SK-N-MC (cell line): ENCODE measurements around the gene KIFC3.
"Not testable (repeated sequence)": the region's sequence is repeated elsewhere in the genome, so short reads cannot be mapped to it uniquely, and the experiment has no call there.

Experiments
- DNase-seq: peaks from one replicate; pipeline ENCODE4 v3.0.0-alpha.2; 2011; ENCODE audit warnings: low read depth, low spot score
- H3K27ac ChIP-seq: fragments of 200-600 bp; sonication (generic); 2 replicates; pipeline ENCODE4 v1.5.1; 2016; ENCODE audit warnings: mixed run types
- H3K36me3 ChIP-seq: fragments of 200-600 bp; sonication (generic); 2 replicates; pipeline ENCODE4 v1.6.1; 2017; ENCODE audit warnings: antibody characterized with exemption, low read length, mixed read lengths; ENCODE audit not compliant: insufficient read depth
- H3K4me3 ChIP-seq: fragments of 200-600 bp; sonication (generic); 2 replicates; pipeline ENCODE4 v1.5.1; 2016
- H3K9ac ChIP-seq: fragments of 200-600 bp; sonication (generic); 2 replicates; pipeline ENCODE4 v1.8.0; 2017; ENCODE audit warnings: mixed run types, mixed read lengths; ENCODE audit not compliant: insufficient read length
- H3K9me3 ChIP-seq: fragments of 200-600 bp; sonication (generic); 2 replicates; pipeline ENCODE4 v1.6.1; 2017; ENCODE audit warnings: low read depth, mild to moderate bottlenecking, antibody characterized with exemption, low read length, moderate library complexity, mixed read lengths
- EZH2 ChIP-seq: fragments of 200-600 bp; sonication (generic); IDR thresholded peaks from one replicate; pipeline ENCODE4 v1.6.1; 2017; ENCODE audit warnings: antibody characterized with exemption
- FOXP2 ChIP-seq: optimal IDR thresholded peaks from 2 replicates; pipeline ENCODE3; 2011; ENCODE audit warnings: mild to moderate bottlenecking, moderate library complexity; ENCODE audit not compliant: insufficient read depth; ENCODE audit errors: extremely low read length, control extremely low read depth
- POLR2AphosphoS5 ChIP-seq: IDR thresholded peaks from 2 replicates; pipeline ENCODE4 v1.6.1; 2012; ENCODE audit warnings: mild to moderate bottlenecking, low read depth, low read length, borderline replicate concordance

KIFC3 gene

DNA sequence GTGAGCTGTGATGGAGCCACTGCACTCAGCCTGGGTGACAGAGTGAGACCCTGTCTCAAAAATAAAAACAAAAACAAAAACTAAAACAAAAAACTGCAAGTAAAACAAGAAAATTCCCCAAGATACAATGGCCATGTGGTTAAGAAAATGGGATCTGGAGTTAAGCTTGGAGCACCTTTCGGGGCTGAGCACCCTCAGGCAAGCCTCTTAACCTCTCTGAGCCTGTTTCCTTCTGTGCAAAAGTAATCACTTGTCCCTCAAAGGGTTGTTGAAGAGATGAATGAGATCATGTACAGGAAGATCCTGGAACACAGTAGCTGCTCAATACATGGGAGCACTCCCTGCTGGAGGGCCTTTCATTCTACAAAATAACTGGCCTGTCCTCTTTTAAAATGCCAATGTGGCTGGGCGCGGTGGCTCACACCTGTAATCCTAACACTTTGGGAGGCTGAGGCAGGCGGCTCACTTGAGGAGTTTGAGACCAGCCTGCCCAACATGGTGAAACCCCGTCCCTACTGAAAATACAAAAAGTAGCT, 19.8 kb upstream of the KIFC3 start:
- no peaks in the 10 kb centered on the region for H3K36me3 ChIP-seq
- H3K9me3 ChIP-seq = no peaks in the 10 kb centered on the region
- TF ChIP-seq EZH2 (no peak), FOXP2 (no peak), POLR2AphosphoS5 (no peak)
- H3K27ac ChIP-seq = no peak overlapping the region
- no peak overlapping the region for H3K4me3 ChIP-seq
- no peak overlapping the region for H3K9ac ChIP-seq
- DNase-seq = no peak

DNA sequence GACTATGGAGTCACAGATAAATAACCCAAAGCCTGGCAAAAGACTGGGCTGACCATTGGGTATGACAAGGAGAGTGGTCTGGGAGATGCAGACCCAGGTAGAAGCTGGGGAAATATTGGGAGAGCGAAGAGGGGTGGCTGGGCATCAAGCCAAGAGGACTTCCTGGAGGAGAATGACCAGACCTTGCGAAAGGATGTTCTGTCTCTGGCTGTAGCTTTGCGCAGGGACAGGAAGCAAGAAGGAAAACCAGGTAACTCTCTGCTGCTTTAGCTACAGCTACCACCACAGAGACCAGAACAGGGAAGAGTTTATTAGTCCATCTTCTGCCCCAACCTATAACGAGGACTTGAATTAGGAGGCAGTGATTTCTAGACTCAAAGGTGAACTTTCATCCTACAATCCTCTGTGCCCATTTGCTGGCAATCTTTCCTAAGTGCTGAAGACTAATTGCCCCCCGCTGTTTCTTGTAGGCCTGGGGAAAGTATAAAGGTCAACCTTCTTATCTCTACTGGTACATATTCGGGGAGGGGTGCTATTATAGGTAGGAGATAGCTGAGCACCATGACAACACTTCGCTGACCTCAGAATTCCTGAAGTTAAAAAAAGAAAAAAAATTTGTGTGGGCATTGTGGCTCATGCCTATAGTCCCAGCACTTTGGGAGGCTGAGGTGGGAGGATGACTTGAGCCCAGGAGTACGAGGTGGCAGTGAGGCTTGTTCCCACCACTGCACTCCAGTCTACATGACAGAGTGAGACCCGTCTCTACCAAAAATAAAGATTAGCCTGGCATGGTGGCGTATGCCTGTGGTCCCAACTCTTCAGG, 19.1 kb upstream of the KIFC3 start:
- Histone ChIP-seq H3K27ac (no peak overlapping the region), H3K9me3 (no peaks in the 10 kb centered on the region), H3K9ac (no peak overlapping the region), H3K36me3 (no peaks in the 10 kb centered on the region), H3K4me3 (no peak overlapping the region)
- no peak for TF ChIP-seq POLR2AphosphoS5
- TF ChIP-seq EZH2 = no peak
- no peak for TF ChIP-seq FOXP2
- no peak for DNase-seq

DNA sequence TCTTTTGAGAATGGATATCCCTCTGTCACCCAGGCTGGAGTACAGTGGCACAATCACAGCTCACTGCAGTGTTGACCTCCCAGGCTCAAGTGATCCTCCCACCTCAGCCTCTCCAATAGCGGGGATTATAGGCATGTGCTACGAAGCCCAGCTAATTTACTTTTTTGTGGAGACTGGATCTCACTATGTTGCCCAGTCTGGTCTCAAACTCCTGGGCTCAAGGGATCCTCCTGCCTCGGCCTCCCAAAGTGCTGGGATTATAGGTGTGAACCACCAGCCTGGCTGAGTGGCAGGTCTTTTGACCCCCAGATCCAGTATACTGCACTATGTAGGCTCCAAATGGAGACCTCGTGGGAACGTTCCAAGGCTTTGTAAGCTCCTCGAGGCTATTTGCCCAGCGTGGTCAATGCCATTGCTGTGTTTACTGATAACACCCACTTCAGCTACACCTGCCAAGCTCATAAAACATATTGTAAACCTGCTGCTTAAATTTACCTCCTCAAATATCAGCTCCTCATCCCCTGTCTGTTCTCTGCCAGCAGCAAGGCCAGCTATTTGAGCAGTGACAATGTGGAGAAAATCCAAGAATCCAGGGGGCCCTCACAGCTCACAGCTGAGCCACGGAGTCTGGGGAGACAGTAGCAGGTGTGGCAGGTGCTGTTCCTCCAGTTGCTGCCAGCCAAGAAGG, 16.2 kb upstream of the KIFC3 start:
- Histone ChIP-seq H3K9ac (no peak overlapping the region), H3K9me3 (no peaks in the 10 kb centered on the region), H3K36me3 (no peaks in the 10 kb centered on the region), H3K4me3 (no peak overlapping the region), H3K27ac (no peak overlapping the region)
- DNase-seq = no peak
- TF ChIP-seq FOXP2 = no peak
- no peak for TF ChIP-seq EZH2
- TF ChIP-seq POLR2AphosphoS5 = no peak

- H3K9me3 ChIP-seq = no peaks in the 10 kb centered on the region
- no peak overlapping the region for H3K27ac ChIP-seq
- H3K4me3 ChIP-seq = no peak overlapping the region
- no peak overlapping the region for H3K9ac ChIP-seq
- TF ChIP-seq FOXP2 = no peak
- TF ChIP-seq POLR2AphosphoS5 = no peak
- no peak for TF ChIP-seq EZH2
- H3K36me3 ChIP-seq = no peaks in the 10 kb centered on the region
- no peak for DNase-seq
Observed at GRCh38 chr16:57817680-57818079, 15.4 kb upstream of the KIFC3 start.

- no peak overlapping the region for H3K27ac ChIP-seq
- H3K36me3 ChIP-seq = no peaks in the 10 kb centered on the region
- H3K4me3 ChIP-seq = no peak overlapping the region
- H3K9me3 ChIP-seq = no peaks in the 10 kb centered on the region
- H3K9ac ChIP-seq = no peak overlapping the region
- no peak for DNase-seq
- TF ChIP-seq EZH2 (no peak), FOXP2 (no peak), POLR2AphosphoS5 (no peak)
Observed at GRCh38 chr16:57815987-57816745, 13.9 kb upstream of the KIFC3 start.

DNA sequence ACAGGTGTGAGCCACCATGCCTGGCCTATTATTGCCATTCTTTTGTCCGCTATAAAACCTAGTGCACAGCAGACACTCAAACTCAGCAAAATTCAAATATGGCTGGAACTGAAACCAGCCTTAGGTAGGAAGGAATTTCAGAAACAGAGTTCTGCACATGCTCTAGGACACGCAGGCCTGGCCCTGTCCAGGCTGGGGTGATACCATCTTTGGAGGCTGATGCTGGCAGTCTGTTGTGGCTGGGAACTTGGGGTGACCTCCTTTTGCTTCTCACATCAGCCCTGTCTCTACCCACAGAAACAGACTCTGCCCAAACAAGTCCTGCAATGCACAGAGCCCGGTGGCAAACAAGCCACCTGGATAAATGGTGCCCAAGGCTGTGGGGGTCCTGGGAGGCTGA, 12.6 kb upstream of the KIFC3 start:
- Histone ChIP-seq H3K4me3 (no peak overlapping the region), H3K9ac (no peak overlapping the region), H3K9me3 (no peaks in the 10 kb centered on the region), H3K36me3 (no peaks in the 10 kb centered on the region), H3K27ac (no peak overlapping the region)
- DNase-seq = no peak
- TF ChIP-seq EZH2 (no peak), POLR2AphosphoS5 (no peak), FOXP2 (no peak)

- H3K27ac ChIP-seq = no peak overlapping the region
- TF ChIP-seq POLR2AphosphoS5 (no peak), FOXP2 (no peak), EZH2 (no peak)
Observed at GRCh38 chr16:57813466-57813865, 11.2 kb upstream of the KIFC3 start.

DNA sequence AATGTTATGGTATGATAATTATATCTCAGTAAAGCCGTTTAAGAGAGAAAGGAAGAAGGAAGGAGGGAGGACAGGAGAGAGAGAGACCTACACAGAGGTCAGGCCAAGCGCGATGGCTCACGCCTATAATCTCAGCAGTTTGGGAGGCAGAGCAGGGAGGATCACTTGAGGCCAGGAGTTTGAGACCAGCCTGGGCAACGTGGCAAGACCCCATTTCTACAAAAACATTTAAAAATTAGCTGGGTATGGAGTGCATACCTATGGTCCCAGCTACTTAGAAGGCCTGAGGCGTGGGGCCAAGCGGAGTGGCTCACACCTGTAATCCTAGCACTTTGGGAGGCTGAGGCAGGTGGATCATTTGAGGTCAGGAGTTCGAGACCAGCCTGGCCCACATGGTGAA, 9.0 kb upstream of the KIFC3 start:
- not testable (repeated sequence) for H3K9ac ChIP-seq, H3K36me3 ChIP-seq, DNase-seq, H3K4me3 ChIP-seq, H3K27ac ChIP-seq, H3K9me3 ChIP-seq

More at GRCh38 chr16:57813466-57813865, 11.2 kb upstream of the KIFC3 start:
- H3K36me3 ChIP-seq = no peaks in the 10 kb centered on the region
- no peaks in the 10 kb centered on the region for H3K9me3 ChIP-seq
- no peak overlapping the region for H3K4me3 ChIP-seq
- H3K9ac ChIP-seq = no peak overlapping the region
- no peak for DNase-seq
